Lower leg skin (tissue), 4 donors: ENCODE measurements around the gene SLC25A33. TPM values are rescaled to one million over a fixed set of nuclear protein-coding genes. Genes with fewer than 3 reads are reported as not detected.

Experiments used
- DNase-seq, 2 donors: peaks; one replicate each; pipeline ENCODE4 v3.0.0-alpha.2; 2019; ENCODE audit warnings: low spot score in 2 of 2
- H3K4me3 ChIP-seq: fragments of 200-600 bp; sonication (generic); 2 replicates; pipeline ENCODE4 v1.5.1; 2017; ENCODE audit warnings: mild to moderate bottlenecking, low read depth; ENCODE audit not compliant: poor library complexity, severe bottlenecking
- POLR2A ChIP-seq, 2 donors: fragments of 450-650 bp; IDR thresholded peaks; one replicate each; pipeline ENCODE4 v1.6.1; 2016 to 2017; ENCODE audit warnings: antibody characterized with exemption in 2 of 2, mild to moderate bottlenecking in 1 of 2, moderate library complexity in 1 of 2
- WGBS, 2 donors: methylation state at CpG; one replicate each; pipeline ENCODE4 v1.1.5; 2018; 5-methylcytosine and 5-hydroxymethylcytosine counted together
- intact Hi-C: fragments of 100-400 bp; cut with DNase I; formaldehyde crosslinking; loops from one replicate; pipeline ENCODE4 v1.15.0; 2023; ENCODE audit warnings: low total_unique reads
- total RNA-seq, 4 donors: library from RNA; depleted of rRNA; stranded (reverse); fragments of >200 nt; gene quantifications; one replicate each; pipeline ENCODE4 v1.1.0, GENCODE V29; 2016
- TF ChIP-seq, protein P1 (sequence below), 3 donors: fragments of 450-650 bp; IDR thresholded peaks; one replicate each; pipeline ENCODE4 v1.5.1; 2016; ENCODE audit warnings: antibody characterized with exemption in 3 of 3, mild to moderate bottlenecking in 3 of 3, moderate library complexity in 2 of 3

SLC25A33 gene
- total RNA-seq, 4 donors from 2014 or later = 2.2 to 6.9 (median 4.8) TPM

DNA sequence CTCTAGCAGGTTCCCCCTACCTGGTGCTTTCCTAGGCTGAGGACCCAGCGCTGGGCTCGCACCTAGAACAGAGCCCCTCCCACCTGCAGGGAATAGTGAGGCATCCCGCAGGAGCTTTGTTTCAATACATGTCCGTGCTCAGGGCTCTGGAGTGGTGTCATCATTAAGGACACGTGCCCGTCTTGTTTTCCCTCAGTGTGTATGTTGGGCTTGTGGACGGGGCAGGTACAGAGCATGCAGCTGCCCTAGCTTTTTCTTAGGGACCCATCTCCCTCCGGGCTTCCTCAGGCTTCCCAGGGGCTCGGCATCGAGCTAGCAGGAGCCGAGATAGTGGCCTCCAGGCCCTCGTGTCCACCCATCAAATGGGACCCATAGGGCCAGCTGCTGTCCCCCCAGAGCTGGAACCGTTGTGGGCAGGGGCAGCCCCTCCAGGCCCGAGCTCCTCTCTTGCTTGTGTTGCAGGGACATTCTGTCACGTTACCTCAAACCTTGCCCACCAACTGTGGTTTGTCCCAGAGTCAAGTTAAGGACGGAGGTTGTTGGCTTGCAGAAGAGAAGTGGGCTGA is 53.3 kb downstream of the SLC25A33 start:
- no peak for DNase-seq
- intact Hi-C loops = no loop called here

DNA sequence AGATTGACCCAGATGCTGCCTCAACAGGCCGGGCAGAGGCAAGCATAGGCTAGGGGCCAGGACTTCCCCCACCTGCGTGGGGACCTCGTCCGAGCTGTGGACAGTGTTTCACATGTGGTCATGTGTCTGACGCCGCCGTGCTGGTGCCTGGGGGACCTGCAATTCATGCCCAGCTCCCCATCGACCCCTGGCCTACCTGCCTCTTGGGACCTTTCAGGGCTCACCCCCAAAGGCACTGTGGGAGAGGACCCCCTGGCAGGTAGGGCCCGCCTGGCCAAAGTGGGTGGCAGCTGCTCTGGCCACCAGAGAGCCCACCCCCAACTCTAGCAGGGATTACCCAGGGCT is 53.9 kb downstream of the SLC25A33 start:
- WGBS, 2 donors = 50 to 76% methylated on average over 5 to 9 of the region's 9 CpGs
- no peak overlapping the region for H3K4me3 ChIP-seq
- DNase-seq = no peak
- intact Hi-C loops = no loop called here
- TF ChIP-seq, protein P1, sequence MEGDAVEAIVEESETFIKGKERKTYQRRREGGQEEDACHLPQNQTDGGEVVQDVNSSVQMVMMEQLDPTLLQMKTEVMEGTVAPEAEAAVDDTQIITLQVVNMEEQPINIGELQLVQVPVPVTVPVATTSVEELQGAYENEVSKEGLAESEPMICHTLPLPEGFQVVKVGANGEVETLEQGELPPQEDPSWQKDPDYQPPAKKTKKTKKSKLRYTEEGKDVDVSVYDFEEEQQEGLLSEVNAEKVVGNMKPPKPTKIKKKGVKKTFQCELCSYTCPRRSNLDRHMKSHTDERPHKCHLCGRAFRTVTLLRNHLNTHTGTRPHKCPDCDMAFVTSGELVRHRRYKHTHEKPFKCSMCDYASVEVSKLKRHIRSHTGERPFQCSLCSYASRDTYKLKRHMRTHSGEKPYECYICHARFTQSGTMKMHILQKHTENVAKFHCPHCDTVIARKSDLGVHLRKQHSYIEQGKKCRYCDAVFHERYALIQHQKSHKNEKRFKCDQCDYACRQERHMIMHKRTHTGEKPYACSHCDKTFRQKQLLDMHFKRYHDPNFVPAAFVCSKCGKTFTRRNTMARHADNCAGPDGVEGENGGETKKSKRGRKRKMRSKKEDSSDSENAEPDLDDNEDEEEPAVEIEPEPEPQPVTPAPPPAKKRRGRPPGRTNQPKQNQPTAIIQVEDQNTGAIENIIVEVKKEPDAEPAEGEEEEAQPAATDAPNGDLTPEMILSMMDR (IDR thresholded peaks at IDR 0.05) = no peak
- no peak for TF ChIP-seq POLR2A (IDR thresholded peaks at IDR 0.05)

More for the DNA sequence above, 53.3 kb downstream of the SLC25A33 start:
- TF ChIP-seq POLR2A (IDR thresholded peaks at IDR 0.05) = no peak
- TF ChIP-seq, protein P1 (IDR thresholded peaks at IDR 0.05) = no peak
- H3K4me3 ChIP-seq = no peak overlapping the region
- WGBS, 2 donors = 78 to 80% methylated on average over 14 to 16 of the region's 16 CpGs

DNA sequence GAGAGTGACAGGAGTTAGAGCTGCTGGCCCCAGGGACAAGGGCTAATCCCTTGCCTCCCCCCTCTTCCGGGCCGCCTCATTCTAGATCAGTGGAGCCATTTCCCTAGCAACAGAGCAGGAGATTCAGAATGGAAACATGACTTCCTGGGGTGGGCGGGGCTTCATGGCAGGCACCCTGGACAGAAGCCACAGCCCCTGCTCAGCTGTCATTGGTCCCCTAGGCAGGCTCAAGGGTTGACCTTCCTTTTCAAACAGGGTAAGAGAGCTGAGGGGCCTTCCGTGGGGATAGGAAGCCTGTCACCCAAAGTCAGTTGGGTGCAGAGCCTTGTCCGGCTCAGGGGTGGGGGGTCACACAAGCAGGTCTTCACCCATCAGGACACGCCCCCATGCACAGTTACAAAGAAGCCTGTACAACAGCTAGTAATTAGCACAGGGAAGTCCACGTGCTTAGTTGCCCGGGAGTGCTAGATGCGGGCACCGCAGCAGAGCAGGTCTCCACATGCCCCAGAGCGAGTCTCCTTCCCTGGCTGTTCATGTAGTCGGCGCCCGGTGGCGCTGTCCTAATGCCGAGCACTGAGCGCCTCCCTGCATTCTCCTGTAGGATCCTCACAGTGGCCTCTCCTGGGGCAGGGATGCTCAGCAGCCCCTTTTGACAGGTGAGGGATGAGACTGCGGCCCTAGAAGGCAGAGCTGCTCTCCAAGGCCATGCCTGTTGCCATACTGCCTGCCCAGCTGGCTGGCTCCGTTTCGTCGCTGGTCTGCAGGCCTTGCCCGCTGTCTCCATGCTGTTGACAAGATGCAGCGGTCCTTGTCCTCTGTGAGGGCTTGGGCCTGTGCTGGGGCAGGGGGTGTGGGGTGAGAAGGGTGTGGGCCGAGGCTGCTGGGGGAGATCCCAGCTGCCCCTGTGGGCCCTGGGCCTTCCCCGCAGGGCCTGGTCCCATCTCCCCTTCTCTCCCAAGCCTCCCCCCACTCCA is 54.5 kb downstream of the SLC25A33 start:
- 51 to 53% methylated on average over 24 of the region's 25 CpGs for WGBS, 2 donors
- no peak overlapping the region for H3K4me3 ChIP-seq
- DNase-seq = peak in 1 of 2 donors; percentile 52
- intact Hi-C loops = no loop called here
- no peak for TF ChIP-seq POLR2A (IDR thresholded peaks at IDR 0.05)
- TF ChIP-seq, protein P1 (IDR thresholded peaks at IDR 0.05) = no peak

DNA sequence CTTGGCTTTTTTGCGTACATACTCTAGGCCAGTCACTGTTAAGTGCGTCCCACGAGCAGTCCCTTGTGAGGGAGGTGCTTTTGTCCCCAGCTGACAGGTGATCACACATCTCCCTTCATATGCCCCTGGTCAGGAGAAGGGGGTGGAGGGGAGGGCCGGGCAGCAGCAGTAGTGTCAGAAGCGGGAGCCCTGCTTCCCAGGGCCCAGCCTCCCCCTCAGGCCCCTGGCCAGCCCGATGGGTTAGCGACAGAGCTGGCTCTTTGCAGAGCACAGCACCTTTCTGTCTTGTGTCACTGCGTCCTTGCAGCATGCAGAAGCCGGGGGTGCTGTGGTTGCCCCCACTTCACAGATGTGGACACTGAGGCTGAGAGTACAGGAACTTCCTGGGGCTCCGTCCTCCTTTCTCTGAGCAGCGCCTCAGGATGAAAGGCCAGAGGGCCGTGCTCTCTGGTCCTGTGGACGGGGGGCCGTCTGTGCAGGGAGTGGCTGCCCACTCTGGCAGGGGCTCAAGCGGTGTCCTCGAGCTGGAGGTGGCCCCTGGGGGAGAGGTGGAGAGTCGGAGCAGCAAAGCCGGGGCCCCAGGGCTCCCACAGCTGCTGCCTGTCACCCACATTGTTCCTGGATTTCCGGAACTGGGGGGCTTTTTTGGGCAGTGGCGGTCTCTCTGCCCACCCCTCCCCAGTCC is 55.3 kb downstream of the SLC25A33 start:
- no peak for DNase-seq
- TF ChIP-seq, protein P1 (IDR thresholded peaks at IDR 0.05) = no peak
- TF ChIP-seq POLR2A (IDR thresholded peaks at IDR 0.05) = no peak
- H3K4me3 ChIP-seq = no peak overlapping the region
- 86 to 91% methylated on average over 18 to 20 of the region's 20 CpGs for WGBS, 2 donors
- intact Hi-C loops = no loop called here

DNA sequence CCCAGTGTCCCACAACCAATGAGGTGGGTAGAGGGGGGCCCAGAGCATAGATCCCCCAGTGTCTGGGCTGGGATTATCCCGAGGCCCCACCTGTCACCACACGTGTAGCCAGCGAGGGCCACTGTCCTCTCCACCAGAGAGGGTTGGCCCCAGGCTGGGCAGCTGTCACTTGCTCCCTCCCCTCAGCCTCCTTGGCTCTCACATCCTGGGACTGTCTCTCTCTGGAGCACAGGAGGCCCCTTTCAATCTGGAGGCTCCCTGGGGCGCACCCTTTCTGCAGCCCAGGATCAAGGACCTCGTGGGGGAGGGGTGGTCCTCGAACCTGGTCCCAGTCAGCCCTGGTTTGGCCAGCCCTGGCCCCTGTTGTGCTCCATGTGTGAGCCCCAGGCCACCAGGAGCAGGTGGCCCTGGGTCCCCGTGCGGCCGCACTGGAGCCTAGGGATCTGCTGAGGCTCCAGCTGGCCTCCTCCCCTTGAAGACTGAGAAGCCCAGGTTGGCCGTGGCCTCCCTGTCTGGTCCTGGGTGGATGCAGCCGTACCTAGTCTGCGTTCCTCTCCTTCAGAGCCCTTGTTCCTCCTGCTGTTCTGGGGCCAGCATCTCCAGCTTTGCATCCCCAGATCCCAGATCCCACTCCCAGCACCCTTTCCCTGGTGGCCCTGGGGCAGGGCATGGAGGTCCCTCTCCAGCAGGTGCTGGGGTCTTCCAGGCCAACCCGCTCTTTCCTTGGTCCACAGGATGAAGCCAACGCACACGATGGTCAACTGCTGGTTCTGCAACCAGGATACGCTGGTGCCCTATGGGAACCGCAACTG is 56.1 kb downstream of the SLC25A33 start:
- H3K4me3 ChIP-seq = no peak overlapping the region
- 85 to 89% methylated on average over 15 to 16 of the region's 17 CpGs for WGBS, 2 donors
- DNase-seq = no peak
- no peak for TF ChIP-seq POLR2A (IDR thresholded peaks at IDR 0.05)
- TF ChIP-seq, protein P1 (IDR thresholded peaks at IDR 0.05) = no peak
- intact Hi-C loops = no loop called here
